ENCODE measurements around the gene PLAGL2.

- TF ChIP-seq CTCF (conservative IDR thresholded peaks at IDR 0.05; ENCODE audit: low read length), result no peak
- TF ChIP-seq EZH2phosphoT487 (IDR thresholded peaks at IDR 0.05; ENCODE audit: borderline replicate concordance), result no peak
These were observed 5.6 kb downstream of the PLAGL2 start for GRCh38 chr20:32201977-32202363.
